Stimulated activated CD4-positive, alpha-beta T cell treated with anti-CD3 and anti-CD28 coated beads, TNF-alpha, amount 100 ng/mL, for 1 hour (primary cell): Measurements from ENCODE around the gene HSP90AA1.
A peak's percentile ranks its signal among the peaks of the same experiment; 100 is the strongest.
"Not testable (repeated sequence)": the region's sequence is repeated elsewhere in the genome, so short reads cannot be mapped to it uniquely, and the experiment has no call there.

Experiments used
- DNase-seq, 3 donors: peaks; one replicate each; pipeline ENCODE4 v3.0.0-alpha.2; 2020; ENCODE audit warnings: low read depth in 3 of 3, low spot score in 1 of 3

The HSP90AA1 gene

DNA sequence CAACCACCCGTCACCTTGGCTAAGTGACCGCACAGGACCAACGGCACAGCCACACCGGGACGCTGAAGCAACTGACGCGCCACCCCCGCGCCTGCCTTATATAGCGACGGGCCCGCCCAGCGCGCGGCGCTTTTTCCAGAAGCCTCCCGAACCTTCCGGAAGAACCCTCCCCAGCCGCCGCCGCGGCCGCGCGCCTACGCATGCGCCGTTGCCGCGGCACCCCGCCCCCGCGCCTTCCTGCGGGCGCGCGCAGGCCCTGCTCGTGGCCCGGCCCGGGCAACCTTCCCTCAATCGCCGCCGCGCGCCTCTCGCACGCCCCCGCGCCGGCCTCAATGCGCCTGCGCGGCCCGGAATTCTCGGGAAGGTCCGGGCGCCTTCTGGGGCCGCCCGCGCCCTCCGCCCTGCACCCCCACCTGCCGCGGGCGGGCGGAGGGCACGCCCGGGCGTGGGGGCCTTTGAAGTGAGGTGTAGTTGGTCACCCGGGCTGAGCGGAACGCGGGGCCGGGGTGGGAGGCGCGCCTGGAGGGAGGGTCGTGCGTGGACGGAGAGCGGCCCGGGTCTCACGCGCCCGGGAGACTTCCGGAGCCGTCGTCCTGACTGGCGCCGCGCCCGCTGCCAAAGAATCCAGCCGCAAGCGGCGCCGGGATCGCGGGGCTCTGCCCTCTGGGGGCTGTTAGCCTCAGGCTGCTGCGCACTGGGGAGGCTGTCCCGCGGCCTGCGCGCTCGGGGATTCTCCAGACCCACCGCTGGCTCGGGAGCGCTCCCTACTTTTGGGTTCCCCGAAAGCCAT is at the start of gene HSP90AA1:
Gene HSP90AA1 (minus strand): TSS at position 73 of the 790 bp plus-strand sequence. CDS start 666 bp downstream, outside the sequence.
- DNase-seq = peak; percentile 92 to 96 (median 96)

DNA sequence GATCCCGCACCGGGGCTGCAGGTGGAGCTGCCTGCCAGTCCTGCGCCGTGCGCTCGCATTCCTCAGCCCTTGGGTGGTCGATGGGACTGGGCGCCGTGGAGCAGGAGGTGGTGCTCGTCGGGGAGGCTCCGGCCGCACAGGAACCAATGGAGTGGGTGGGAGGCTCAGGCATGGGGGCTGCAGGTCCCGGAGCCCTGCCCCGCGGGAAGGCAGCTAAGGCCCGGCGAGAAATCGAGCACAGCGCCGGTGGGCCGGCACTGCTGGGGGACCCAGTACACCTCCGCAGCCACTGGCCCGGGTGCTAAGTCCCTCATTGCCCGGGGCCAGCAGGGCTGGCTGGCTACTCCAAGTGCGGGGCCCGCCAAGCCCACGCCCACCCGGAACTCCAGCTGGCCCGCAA is 48.6 kb upstream of the HSP90AA1 start:
- not testable (repeated sequence) for DNase-seq

- DNase-seq = not testable (repeated sequence)
Measured at GRCh38 chr14:102134719-102135118, 47.9 kb upstream of the HSP90AA1 start.

- not testable (repeated sequence) for DNase-seq
Measured at GRCh38 chr14:102134021-102134420, 47.2 kb upstream of the HSP90AA1 start.

DNA sequence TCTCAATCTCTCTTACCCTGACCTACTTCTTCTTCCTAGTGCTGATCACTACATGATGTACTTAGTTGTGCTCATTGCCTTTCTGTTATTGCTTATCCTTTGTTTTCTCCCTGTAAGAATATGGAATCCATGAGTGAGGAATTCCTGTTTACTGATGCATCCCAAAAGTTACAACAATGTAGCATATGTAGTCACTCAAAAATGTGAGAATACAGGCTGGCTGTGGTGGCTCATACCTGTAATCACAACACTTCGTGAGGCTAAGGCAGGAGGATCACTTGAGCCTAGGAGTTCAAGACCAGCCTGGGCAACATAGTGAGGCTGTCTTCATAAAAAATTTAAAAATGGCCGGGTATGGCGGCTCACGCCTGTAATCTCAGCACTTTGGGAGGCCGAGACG is 44.9 kb upstream of the HSP90AA1 start:
- no peak for DNase-seq

DNA sequence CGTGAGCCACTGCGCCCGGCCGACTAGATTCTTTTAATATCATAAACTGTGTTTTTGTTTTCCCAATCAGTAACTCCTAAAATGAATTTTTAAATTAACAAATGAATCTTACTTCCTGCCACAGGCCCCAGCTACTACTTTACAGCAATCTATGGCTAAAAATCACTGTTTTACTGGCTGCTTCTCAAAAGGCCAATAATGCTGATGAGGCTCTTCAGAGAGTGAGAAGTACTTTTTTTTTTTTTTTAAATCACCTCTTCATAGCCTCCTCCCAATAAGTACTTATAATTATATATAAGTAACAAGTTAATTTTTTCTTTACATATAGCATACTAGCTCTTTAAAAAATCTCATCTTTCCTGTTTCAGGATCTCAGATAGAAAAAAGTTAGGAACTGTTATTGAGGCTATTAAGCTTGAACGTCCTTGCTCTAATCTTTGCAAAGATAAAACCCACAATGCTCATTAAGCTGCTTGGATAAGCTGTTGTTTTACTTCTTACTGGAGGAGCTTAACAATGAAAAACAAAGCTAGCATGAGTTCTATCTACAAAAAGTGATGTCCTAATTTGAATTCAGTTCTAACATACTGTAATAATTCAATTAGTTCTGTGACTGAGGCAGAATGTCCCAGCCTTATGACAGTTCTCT is 40.1 kb upstream of the HSP90AA1 start:
- DNase-seq = no peak

- DNase-seq = no peak
Measured at GRCh38 chr14:102125546-102125945, 38.7 kb upstream of the HSP90AA1 start.

DNA sequence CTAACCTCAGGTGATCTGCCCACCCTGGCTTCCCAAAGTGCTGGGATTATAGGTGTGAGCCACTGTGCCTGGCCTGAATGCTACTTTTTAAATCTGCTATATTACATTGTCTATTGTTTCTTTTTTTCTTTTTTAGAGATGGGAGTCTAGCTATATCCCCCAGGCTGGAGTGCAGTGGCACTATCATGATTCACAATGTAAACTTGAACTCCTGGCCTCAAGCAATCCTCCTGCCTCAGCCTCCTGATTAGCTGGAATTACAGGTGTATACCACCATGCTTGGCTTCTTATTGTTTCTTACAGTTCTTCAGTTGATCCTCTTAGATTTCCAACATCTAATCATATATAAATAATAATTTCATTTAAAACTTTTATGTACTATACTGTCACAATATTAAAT is 37.6 kb upstream of the HSP90AA1 start:
- DNase-seq = no peak

- DNase-seq = no peak
Measured at GRCh38 chr14:102121567-102121966, 34.7 kb upstream of the HSP90AA1 start.

- DNase-seq = no peak
Measured at GRCh38 chr14:102120888-102121287, 34.0 kb upstream of the HSP90AA1 start.

DNA sequence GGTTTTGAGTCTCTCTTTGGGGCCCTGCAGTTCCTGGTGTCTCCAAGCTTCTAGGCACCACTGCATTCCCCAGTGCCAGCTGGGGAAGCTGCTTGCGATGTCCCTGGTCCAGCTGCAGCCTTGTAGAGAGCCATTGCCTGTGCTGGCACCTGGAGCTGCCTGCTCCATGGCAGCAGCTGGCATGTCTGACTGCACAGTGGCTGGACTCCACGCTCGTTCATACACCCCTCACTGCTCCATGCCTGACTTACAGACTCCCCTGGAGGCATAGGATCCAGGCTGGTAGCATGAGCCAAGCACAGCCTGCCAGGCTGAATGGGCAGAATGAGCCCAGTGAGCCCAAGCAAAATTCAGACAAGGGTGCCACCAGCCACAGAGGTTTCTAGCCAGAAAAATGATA is 31.0 kb upstream of the HSP90AA1 start:
- DNase-seq = no peak

DNA sequence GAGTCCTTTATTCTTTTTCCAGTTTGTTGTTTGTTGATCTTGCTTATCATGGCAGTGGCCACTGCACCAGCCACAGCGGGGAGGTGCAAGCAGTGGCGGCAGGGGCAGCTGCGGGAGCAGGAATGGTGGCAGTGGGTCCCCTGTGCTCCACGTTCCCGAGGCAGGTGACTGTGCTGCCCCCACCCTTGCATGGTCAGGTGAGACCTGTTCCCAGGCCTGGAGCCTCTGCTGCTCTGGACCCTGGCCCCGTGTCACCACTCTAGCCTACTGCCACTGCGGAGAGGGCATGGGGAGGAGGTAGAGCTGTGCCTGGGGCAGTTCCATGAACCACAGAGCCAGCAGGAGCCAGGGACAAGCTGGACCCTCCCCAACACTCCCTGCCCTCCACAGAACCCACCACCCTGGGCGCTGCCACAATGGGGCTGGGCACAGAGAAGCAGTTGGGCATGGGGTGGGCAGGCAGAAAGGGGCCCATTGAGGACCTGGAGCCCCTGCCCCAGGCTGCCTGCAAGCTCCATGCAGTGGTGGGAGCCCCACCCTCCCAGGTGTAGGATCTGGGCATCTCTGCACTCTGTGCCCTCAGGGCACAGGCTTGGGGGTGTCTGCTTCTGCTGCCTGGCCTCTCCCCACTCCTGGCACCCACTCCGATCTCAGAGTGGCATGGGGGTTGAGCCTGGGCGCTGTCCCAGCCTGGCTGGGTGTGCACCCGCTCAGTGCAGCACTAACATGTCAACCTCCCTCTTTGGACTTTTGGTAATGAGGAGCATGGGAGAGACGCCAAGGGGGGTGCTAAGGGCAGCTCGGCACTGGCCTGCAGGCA is 29.7 kb upstream of the HSP90AA1 start:
- no peak for DNase-seq

DNA sequence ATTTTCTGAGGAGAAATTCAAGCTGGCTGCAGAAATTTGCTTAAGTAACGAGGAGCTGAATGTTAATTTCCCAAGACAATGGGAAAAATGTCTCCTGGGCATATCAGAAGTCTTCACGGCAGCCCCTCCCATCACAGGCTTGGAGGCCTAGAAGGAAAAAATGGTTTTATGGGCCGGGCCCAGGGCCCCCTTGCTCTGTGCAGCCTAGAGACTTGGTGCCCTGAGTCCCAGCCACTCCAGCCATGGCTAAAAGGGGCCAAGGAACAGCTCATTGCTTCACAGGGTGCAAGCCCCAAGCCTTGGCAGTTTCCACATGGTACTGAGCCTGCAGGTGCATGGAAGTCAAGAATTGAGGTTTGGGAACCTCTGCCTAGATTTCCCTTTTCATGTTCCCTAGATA is 24.3 kb upstream of the HSP90AA1 start:
- DNase-seq = no peak

- not testable (repeated sequence) for DNase-seq
Measured at GRCh38 chr14:102109332-102109731, 22.5 kb upstream of the HSP90AA1 start.

GRCh38 chr14:102105369-102105768 is 18.5 kb upstream of the HSP90AA1 start:
- DNase-seq = no peak

DNA sequence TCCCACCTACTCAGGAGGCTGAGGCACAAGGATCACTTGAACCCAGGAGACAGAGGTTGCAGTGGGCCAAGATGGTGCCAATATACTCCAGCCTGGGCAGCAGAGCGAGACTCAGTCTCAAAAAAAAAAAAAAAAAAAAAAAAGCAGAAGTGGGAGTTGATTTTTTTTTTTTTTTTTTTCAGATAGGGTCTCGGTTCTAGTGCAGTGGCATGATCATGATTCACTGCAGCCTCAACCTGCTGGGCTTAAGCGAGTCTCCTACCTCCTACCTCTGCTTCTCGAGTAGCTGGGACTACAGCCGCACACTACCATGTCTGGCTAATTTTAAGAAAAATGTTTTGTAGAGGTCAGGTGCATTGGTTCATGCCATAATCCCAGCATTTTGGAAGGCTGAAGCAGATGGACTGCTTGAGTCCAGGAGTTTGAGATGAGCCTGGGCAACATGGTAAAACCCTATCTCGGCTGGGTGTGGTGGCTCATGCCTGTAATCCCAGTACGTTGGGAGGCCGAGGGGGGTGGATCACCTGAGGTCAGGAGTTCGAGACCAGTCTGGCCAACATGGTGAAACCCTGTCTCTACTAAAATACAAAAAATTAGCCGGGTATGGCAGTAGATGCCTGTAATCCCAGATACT is 16.3 kb upstream of the HSP90AA1 start:
- DNase-seq = no peak

GRCh38 chr14:102097441-102098135 is 10.7 kb upstream of the HSP90AA1 start:
- DNase-seq = no peak

DNA sequence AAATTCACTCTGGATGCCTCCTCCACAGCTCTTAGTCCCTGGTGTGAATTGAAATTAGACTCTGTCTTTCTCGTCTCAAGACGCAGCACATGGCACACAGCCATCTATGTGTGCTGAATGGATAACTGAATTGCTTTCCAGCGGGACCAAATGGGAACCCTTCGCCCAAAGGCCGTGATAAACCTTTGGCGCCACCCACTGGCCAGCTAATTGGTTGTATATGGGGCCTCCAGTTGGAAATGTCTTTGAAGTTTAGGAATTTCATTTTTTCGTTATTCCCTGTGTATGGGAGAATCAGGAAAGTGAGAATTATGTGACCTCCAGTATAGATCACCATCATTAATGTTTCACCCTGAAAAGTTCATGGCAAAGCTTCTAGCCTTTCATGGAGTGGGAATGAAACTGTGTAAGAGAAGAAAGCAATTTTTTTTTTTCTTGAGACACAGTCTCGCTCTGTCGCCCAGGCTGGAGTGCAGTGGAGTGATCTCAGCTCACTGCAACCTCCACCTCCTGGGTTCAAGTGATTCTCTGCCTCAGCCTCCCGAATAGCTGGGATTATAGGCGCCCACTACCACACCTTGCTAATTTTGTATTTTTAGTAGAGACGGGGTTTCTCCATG is 9.8 kb upstream of the HSP90AA1 start:
- peak; percentile 24 to 61 (median 39) for DNase-seq

- DNase-seq = no peak
Measured at GRCh38 chr14:102095871-102096568, 9.2 kb upstream of the HSP90AA1 start.
